IMR-90 (cell line): ENCODE data around the gene NLRP1. TPM values are rescaled to one million over a fixed set of nuclear protein-coding genes. Genes with fewer than 3 reads are reported as not detected.

ENCODE experiments used
- ATAC-seq: fragments of 200-7000 bp; cut with Tn5 transposase; 2 replicates; pipeline ENCODE4 v1.9.1; 2020; ENCODE audit warnings: low read depth, mild to moderate bottlenecking, moderate library complexity
- BruUV-seq: library from RNA; stranded (reverse); fragments of 400-500 nt; replicated peaks from 2 replicates; lab custom pipeline; 2021; lab: Mats Ljungman, UMichigan
- CTCF ChIA-PET: fragments of 300-600 bp; formaldehyde crosslinking; extraction: SDS; loops from one replicate; lab custom pipeline; 2021; ENCODE audit warnings: antibody characterized with exemption; lab: Yijun Ruan, JAX
- POLR2A ChIA-PET: fragments of 300-600 bp; sonication (Branson Sonifier 250); formaldehyde crosslinking; loops from one replicate; lab custom pipeline; 2022; ENCODE audit warnings: antibody characterized with exemption; ENCODE audit not compliant: unreplicated experiment; lab: Charles Lee
- DNase-seq: peaks from one replicate; pipeline ENCODE4 v3.0.0; 2013
- H2AFZ ChIP-seq: replicated peaks from 2 replicates; pipeline ENCODE3; 2013; ENCODE audit warnings: low read length, mild to moderate bottlenecking; ENCODE audit not compliant: poor library complexity
- H2AK5ac ChIP-seq: 2 replicates; pipeline ENCODE4 v1.6.1; 2013; ENCODE audit warnings: low read depth, low read length, inconsistent platforms
- H2AK9ac ChIP-seq: replicated peaks from 2 replicates; pipeline ENCODE3; 2013; ENCODE audit warnings: mild to moderate bottlenecking, low read depth, low read length, moderate library complexity; ENCODE audit not compliant: poor library complexity
- H2BK120ac ChIP-seq: 2 replicates; pipeline ENCODE4 v1.6.1; 2013; ENCODE audit warnings: low read depth, low read length, inconsistent platforms
- H2BK15ac ChIP-seq: 3 replicates; pipeline ENCODE4 v1.6.1; 2013; ENCODE audit warnings: low read depth, low read length, inconsistent platforms
- H2BK20ac ChIP-seq: 2 replicates; pipeline ENCODE4 v1.6.1; 2013; ENCODE audit warnings: low read depth, mild to moderate bottlenecking, inconsistent platforms, low read length, moderate library complexity
- H2BK5ac ChIP-seq: 2 replicates; pipeline ENCODE4 v1.6.1; 2013; ENCODE audit warnings: mild to moderate bottlenecking, low read depth, low read length, inconsistent platforms; ENCODE audit not compliant: poor library complexity, severe bottlenecking
- H3K14ac ChIP-seq: replicated peaks from 2 replicates; pipeline ENCODE4 v1.6.1; 2013; ENCODE audit warnings: low read depth, low read length, inconsistent platforms
- H3K18ac ChIP-seq: 2 replicates; pipeline ENCODE4 v1.6.1; 2013; ENCODE audit warnings: low read depth, low read length, control low read depth
- H3K23ac ChIP-seq: 2 replicates; pipeline ENCODE4 v1.6.1; 2013; ENCODE audit warnings: low read depth, low read length, inconsistent platforms
- H3K27ac ChIP-seq: 2 replicates; pipeline ENCODE4 v1.5.1; 2013; ENCODE audit warnings: mild to moderate bottlenecking, control low read depth, low read length; ENCODE audit not compliant: insufficient read depth
- H3K27me3 ChIP-seq: 2 replicates; pipeline ENCODE4 v1.6.1; 2013; ENCODE audit warnings: low read length; ENCODE audit not compliant: control insufficient read depth, insufficient read depth
- H3K36me3 ChIP-seq: 2 replicates; pipeline ENCODE4 v1.6.1; 2013; ENCODE audit warnings: low read length, mixed read lengths; ENCODE audit not compliant: control insufficient read depth, insufficient read depth
- H3K4ac ChIP-seq: 2 replicates; pipeline ENCODE4 v1.6.1; 2013; ENCODE audit warnings: low read depth, low read length, inconsistent platforms
- H3K4me1 ChIP-seq: 2 replicates; pipeline ENCODE4 v1.6.1; 2013; ENCODE audit warnings: low read length, mixed read lengths; ENCODE audit not compliant: control insufficient read depth, insufficient read depth
- H3K4me2 ChIP-seq: 2 replicates; pipeline ENCODE4 v1.6.1; 2013; ENCODE audit warnings: low read depth, mild to moderate bottlenecking, control low read depth, low read length, moderate library complexity
- H3K4me3 ChIP-seq: 2 replicates; pipeline ENCODE4 v1.5.1; 2013; ENCODE audit warnings: low read depth, mild to moderate bottlenecking, control low read depth, low read length, moderate library complexity; ENCODE audit not compliant: insufficient read depth
- H3K56ac ChIP-seq: 2 replicates; pipeline ENCODE4 v1.6.1; 2013; ENCODE audit warnings: low read length, inconsistent platforms; ENCODE audit not compliant: insufficient read depth; ENCODE audit errors: extremely low read depth
- H3K79me1 ChIP-seq, 2 experiments: 2 replicates each; pipeline ENCODE4 v1.6.1; 2013; ENCODE audit warnings: low read length in 2 of 2, inconsistent platforms in 1 of 2, low read depth in 1 of 2
- H3K9ac ChIP-seq: 2 replicates; pipeline ENCODE4 v1.6.1; 2013; ENCODE audit warnings: low read depth, low read length, control low read depth
- H3K9me1 ChIP-seq: 2 replicates; pipeline ENCODE4 v1.6.1; 2013; ENCODE audit warnings: low read length, inconsistent platforms; ENCODE audit not compliant: insufficient read depth
- H3K9me3 ChIP-seq: 2 replicates; pipeline ENCODE4 v1.6.1; 2013; ENCODE audit warnings: low read length; ENCODE audit not compliant: control insufficient read depth, insufficient read depth
- H4K20me1 ChIP-seq: 2 replicates; pipeline ENCODE4 v1.6.1; 2013; ENCODE audit warnings: low read length, inconsistent platforms; ENCODE audit not compliant: insufficient read depth
- H4K5ac ChIP-seq: 2 replicates; pipeline ENCODE4 v1.6.1; 2013; ENCODE audit warnings: mild to moderate bottlenecking, low read depth, low read length, control low read depth
- H4K8ac ChIP-seq, 2 experiments: 2 replicates each; pipeline ENCODE4 v1.6.1; 2013; ENCODE audit warnings: low read depth in 2 of 2, low read length in 2 of 2, control low read depth in 1 of 2, inconsistent platforms in 1 of 2
- H4K91ac ChIP-seq: 2 replicates; pipeline ENCODE4 v1.6.1; 2013; ENCODE audit warnings: low read depth, low read length, inconsistent platforms; ENCODE audit not compliant: insufficient read depth
- BHLHE40 ChIP-seq: fragments of 150-350 bp; IDR thresholded peaks from 2 replicates; pipeline ENCODE4 v1.6.1; 2016; ENCODE audit warnings: mild to moderate bottlenecking, low read depth, low read length
- CHD1 ChIP-seq: IDR thresholded peaks from 2 replicates; pipeline ENCODE4 v1.6.1; 2012; ENCODE audit warnings: low read depth, low read length, improper control_type of control experiment
- CTCF ChIP-seq: conservative IDR thresholded peaks from 2 replicates; pipeline ENCODE4 v1.5.1; 2012; ENCODE audit warnings: mild to moderate bottlenecking, low read depth, low read length, improper control_type of control experiment
- ELK1 ChIP-seq: fragments of 150-350 bp; IDR thresholded peaks from 2 replicates; pipeline ENCODE4 v1.6.1; 2016; ENCODE audit warnings: low read depth, mild to moderate bottlenecking, low read length, moderate library complexity, borderline replicate concordance
- FOS ChIP-seq: fragments of 150-350 bp; IDR thresholded peaks from 2 replicates; pipeline ENCODE4 v1.6.1; 2016; ENCODE audit warnings: low read depth, low read length
- MAFK ChIP-seq: IDR thresholded peaks from 2 replicates; pipeline ENCODE4 v1.6.1; 2012; ENCODE audit warnings: low read depth, low read length, improper control_type of control experiment
- MXI1 ChIP-seq: IDR thresholded peaks from 2 replicates; pipeline ENCODE4 v1.6.1; 2012; ENCODE audit warnings: low read depth, mild to moderate bottlenecking, low read length, moderate library complexity, borderline replicate concordance
- RAD21 ChIP-seq: IDR thresholded peaks from 2 replicates; pipeline ENCODE4 v1.6.1; 2012; ENCODE audit warnings: low read length, improper control_type of control experiment
- RCOR1 ChIP-seq: IDR thresholded peaks from 2 replicates; pipeline ENCODE4 v1.6.1; 2012; ENCODE audit warnings: mild to moderate bottlenecking, low read length, improper control_type of control experiment; ENCODE audit not compliant: insufficient replicate concordance
- RFX5 ChIP-seq: IDR thresholded peaks from 2 replicates; pipeline ENCODE4 v1.8.0; 2012; ENCODE audit warnings: low read depth, mild to moderate bottlenecking, low read length, moderate library complexity
- SMC3 ChIP-seq: fragments of 150-350 bp; IDR thresholded peaks from 2 replicates; pipeline ENCODE4 v1.6.1; 2016; ENCODE audit warnings: low read depth, mild to moderate bottlenecking, antibody characterized with exemption, low read length, moderate library complexity
- USF2 ChIP-seq: fragments of 150-350 bp; IDR thresholded peaks from 2 replicates; pipeline ENCODE4 v1.6.1; 2017; ENCODE audit warnings: mild to moderate bottlenecking, antibody characterized with exemption, low read length, low read depth
- WGBS, 2 experiments: methylation state at CpG; one replicate each; pipeline versions ENCODE4 v1.1.5 to v1.1.7; 2013; ENCODE audit warnings: missing lambda C conversion rate in 2 of 2; ENCODE audit not compliant: insufficient read length in 1 of 2; ENCODE audit errors: extremely low coverage in 2 of 2; 5-methylcytosine and 5-hydroxymethylcytosine counted together
- dilution Hi-C: fragments of 300-500 bp; cut with HindIII; formaldehyde crosslinking; loops from one replicate; pipeline ENCODE4 v1.14.3; 2018; ENCODE audit warnings: low sequenced_read_pairs; ENCODE audit not compliant: unreplicated experiment
- in situ Hi-C: fragments of 300-500 bp; cut with MboI; formaldehyde crosslinking; loops from 3 replicates; pipeline ENCODE4 v1.14.3; 2019; ENCODE audit warnings: low sequenced_read_pairs, inconsistent platforms, mixed read lengths
- intact Hi-C: fragments of 100-400 bp; cut with micrococcal nuclease; formaldehyde crosslinking; loops from 2 replicates; pipeline ENCODE4 v1.10.0; 2022
- polyA plus RNA-seq, 3 experiments: library from polyadenylated mRNA; depleted of rRNA; stranded (reverse); fragments of >200 nt; gene quantifications; 2 replicates each; pipeline ENCODE4 v1.2.3, GENCODE V29; 2012; ENCODE audit warnings: low replicate concordance in 1 of 3
- total RNA-seq: library from RNA; depleted of rRNA; stranded (reverse); fragments of >200 nt; gene quantifications from 2 replicates; pipeline ENCODE4 v1.2.3, GENCODE V29; 2012

NLRP1 gene
- total and polyA plus RNA-seq, 2 of the 4 experiments (the other 2 are of a cell fraction), result 134 to 340 TPM

GRCh38 chr17:5466295-5466694, 118.0 kb downstream of the NLRP1 start:
- H4K5ac ChIP-seq, result no peak overlapping the region
- intact Hi-C loops, result no loop called here

More at GRCh38 chr17:5466295-5466694, 118.0 kb downstream of the NLRP1 start:
- no peaks in the 10 kb centered on the region for H3K4me1 ChIP-seq
- H3K9me1 ChIP-seq, result peaks cover 5% of the 10 kb centered on the region; the same call in 1 of the 2 replicates
- ATAC-seq (no peak), DNase-seq (no peak)
- H3K23ac ChIP-seq, result no peak overlapping the region
- H3K56ac ChIP-seq, result no peak overlapping the region
- no peak overlapping the region for H3K4me3 ChIP-seq
- peaks cover 13 to 61% of the 10 kb centered on the region in 2 experiments; a peak in 3 of 4 replicates for H3K79me1 ChIP-seq
- no peaks in the 10 kb centered on the region for H3K27me3 ChIP-seq
- no TSS peak for BruUV-seq
- H2BK5ac ChIP-seq, result no peak overlapping the region
- no peak overlapping the region for H3K18ac ChIP-seq
- H3K9me3 ChIP-seq, result no peaks in the 10 kb centered on the region
- no peak overlapping the region for H3K4ac ChIP-seq
- no peak overlapping the region for H3K4me2 ChIP-seq
- no peak overlapping the region for H3K9ac ChIP-seq
- CTCF ChIA-PET, result interaction anchor here (0.6 kb wide), 1 partner anchor 27 kb away, joined by 3 read pairs; the partner anchor contains the start of gene C1QBP
- no peak overlapping the region for H4K91ac ChIP-seq
- H2AFZ ChIP-seq, result no peak overlapping the region
- H2AK9ac ChIP-seq, result no peak overlapping the region
- H4K20me1 ChIP-seq, result peaks cover 21% of the 10 kb centered on the region
- peak overlapping the region in 1 of 2 experiments; percentile 30; a peak in 1 of 4 replicates for H4K8ac ChIP-seq
- in situ Hi-C loops (no loop called here), dilution Hi-C loops (no loop called here)
- no CpG with 5 or more reads among the region's 4 CpGs for WGBS, 2 experiments
- no peak overlapping the region for H2AK5ac ChIP-seq
- peaks cover 8% of the 10 kb centered on the region for H3K36me3 ChIP-seq
- POLR2A ChIA-PET, result no interaction called here
- TF ChIP-seq CTCF (no peak), RCOR1 (no peak), RAD21 (no peak), MXI1 (no peak), MAFK (no peak), USF2 (no peak), CHD1 (no peak), RFX5 (no peak), FOS (no peak), ELK1 (no peak), SMC3 (no peak), BHLHE40 (no peak)
- no peak overlapping the region for H3K14ac ChIP-seq
- no peak overlapping the region for H2BK120ac ChIP-seq
- no peak overlapping the region for H2BK15ac ChIP-seq
- no peak overlapping the region for H3K27ac ChIP-seq
- no peak overlapping the region for H2BK20ac ChIP-seq
